GM19025 (cell line): Measurements from ENCODE around the gene WDFY3.
"Not testable (repeated sequence)": the region's sequence is repeated elsewhere in the genome, so short reads cannot be mapped to it uniquely, and the experiment has no call there.

ENCODE experiments used
- ATAC-seq: cut with Tn5 transposase; IDR thresholded peaks from one replicate; pipeline ENCODE4 v1.9.1; 2021; ENCODE audit warnings: mild to moderate bottlenecking, low read depth, moderate library complexity; ENCODE audit not compliant: unreplicated experiment

The WDFY3 gene

GRCh38 chr4:84870398-84871163 is 95.9 kb downstream of the WDFY3 start:
- ATAC-seq, result no peak

- no peak for ATAC-seq
Measured at GRCh38 chr4:84866295-84866694, 100.2 kb downstream of the WDFY3 start.

- no peak for ATAC-seq
Measured at GRCh38 chr4:84865600-84865999, 100.9 kb downstream of the WDFY3 start.

- ATAC-seq, result no peak
Measured at GRCh38 chr4:84862064-84862463, 104.4 kb downstream of the WDFY3 start.

- no peak for ATAC-seq
Measured at GRCh38 chr4:84857296-84857695, 109.2 kb downstream of the WDFY3 start.

GRCh38 chr4:84856468-84857049 is 109.9 kb downstream of the WDFY3 start:
- ATAC-seq, result no peak

- ATAC-seq, result no peak
Measured at GRCh38 chr4:84855774-84856173, 110.7 kb downstream of the WDFY3 start.

GRCh38 chr4:84852081-84852480 is 114.4 kb downstream of the WDFY3 start:
- ATAC-seq, result no peak

- ATAC-seq, result no peak
Measured at GRCh38 chr4:84849051-84849640, 117.3 kb downstream of the WDFY3 start.

- no peak for ATAC-seq
Measured at GRCh38 chr4:84848432-84848831, 118.1 kb downstream of the WDFY3 start.

GRCh38 chr4:84847978-84848377 is 118.5 kb downstream of the WDFY3 start:
- ATAC-seq, result no peak

GRCh38 chr4:84846985-84847384 is 119.5 kb downstream of the WDFY3 start:
- ATAC-seq, result no peak

- no peak for ATAC-seq
Measured at GRCh38 chr4:84841435-84841834, 125.1 kb downstream of the WDFY3 start.

- no peak for ATAC-seq
Measured at GRCh38 chr4:84837751-84838150, 128.7 kb downstream of the WDFY3 start.

GRCh38 chr4:84829633-84830032 is 136.9 kb downstream of the WDFY3 start:
- not testable (repeated sequence) for ATAC-seq

- no peak for ATAC-seq
Measured at GRCh38 chr4:84826681-84827080, 139.8 kb downstream of the WDFY3 start.

- ATAC-seq, result no peak
Measured at GRCh38 chr4:84825701-84826341, 140.7 kb downstream of the WDFY3 start.

- no peak for ATAC-seq
Measured at GRCh38 chr4:84821064-84821463, 145.4 kb downstream of the WDFY3 start.

- no peak for ATAC-seq
Measured at GRCh38 chr4:84814094-84814750, 152.3 kb downstream of the WDFY3 start.

- no peak for ATAC-seq
Measured at GRCh38 chr4:84809946-84810345, 156.5 kb downstream of the WDFY3 start.

GRCh38 chr4:84808332-84808731 is 158.2 kb downstream of the WDFY3 start:
- ATAC-seq, result no peak
